Activated T-cell treated with anti-CD3 and anti-CD28 coated beads, Interleukin-2, amount 50 U/mL, for 24 hours (primary cell): ENCODE results near the gene RTN4RL1.

ENCODE experiments used
- DNase-seq: peaks from one replicate; pipeline ENCODE4 v3.0.0-alpha.2; 2020
- H3K27ac Mint-ChIP-seq: 2 replicates; pipeline ENCODE4 v1.8.0; 2020; ENCODE audit warnings: mild to moderate bottlenecking, mixed read lengths
- H3K27me3 Mint-ChIP-seq: 2 replicates; pipeline ENCODE4 v1.8.0; 2020; ENCODE audit warnings: mixed read lengths
- H3K36me3 Mint-ChIP-seq: 2 replicates; pipeline ENCODE4 v1.8.0; 2020; ENCODE audit warnings: low read depth, mixed read lengths
- H3K4me1 Mint-ChIP-seq: 2 replicates; pipeline ENCODE4 v1.8.0; 2020; ENCODE audit warnings: low read depth, mixed read lengths
- H3K4me3 Mint-ChIP-seq: 2 replicates; pipeline ENCODE4 v1.8.0; 2020; ENCODE audit warnings: mild to moderate bottlenecking, moderate library complexity, mixed read lengths
- H3K9me3 Mint-ChIP-seq: 2 replicates; pipeline ENCODE4 v1.8.0; 2020; ENCODE audit warnings: mixed read lengths

Gene RTN4RL1

GRCh38 chr17:2054512-2055291 lies 29.6 kb upstream of the RTN4RL1 start, which contains the start of gene HIC1:
HIC1 (plus strand) TSS chr17:2055103; CDS start chr17:2056691, 1,588 bp downstream.
- H3K4me1 Mint-ChIP-seq = peaks cover 33% of the 10 kb centered on the region
- peaks cover 13% of the 10 kb centered on the region for H3K36me3 Mint-ChIP-seq
- H3K4me3 Mint-ChIP-seq = peak within 1 kb of the TSS; percentile 73
- peak within 1 kb of the TSS; percentile 63 for H3K27ac Mint-ChIP-seq
- H3K9me3 Mint-ChIP-seq = no peaks in the 10 kb centered on the region
- peaks cover 17% of the 10 kb centered on the region for H3K27me3 Mint-ChIP-seq
- peak; percentile 89 for DNase-seq

DNA sequence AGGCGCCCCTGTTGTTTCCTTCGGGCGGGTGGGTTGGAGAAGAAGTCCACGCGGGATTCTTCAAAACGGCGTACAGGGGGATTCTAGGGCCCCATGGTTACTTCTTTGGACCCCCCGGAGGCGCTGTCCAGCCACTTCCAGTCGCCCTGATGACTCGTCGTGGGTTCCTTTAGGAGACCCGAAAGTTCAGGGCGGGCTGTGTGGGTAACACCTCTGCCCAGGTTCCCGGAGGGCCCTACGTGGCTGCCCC lies 29.1 kb upstream of the RTN4RL1 start:
- no peak for DNase-seq
- Mint-ChIP-seq H3K36me3 (peaks cover 8% of the 10 kb centered on the region), H3K9me3 (no peaks in the 10 kb centered on the region), H3K27me3 (peaks cover 14% of the 10 kb centered on the region), H3K4me1 (peaks cover 32% of the 10 kb centered on the region), H3K4me3 (peak overlapping the region; percentile 73), H3K27ac (peak overlapping the region; percentile 63)

- Mint-ChIP-seq H3K9me3 (no peaks in the 10 kb centered on the region), H3K27ac (peak overlapping the region; percentile 75), H3K4me3 (peak overlapping the region; percentile 73), H3K27me3 (peaks cover 16% of the 10 kb centered on the region), H3K4me1 (peaks cover 37% of the 10 kb centered on the region), H3K36me3 (peaks cover 8% of the 10 kb centered on the region)
- DNase-seq = peak; percentile 85
Measured at GRCh38 chr17:2053380-2054261, 28.5 kb upstream of the RTN4RL1 start.

GRCh38 chr17:2051933-2052559 lies 26.9 kb upstream of the RTN4RL1 start:
- Mint-ChIP-seq H3K27me3 (peaks cover 17% of the 10 kb centered on the region), H3K9me3 (no peaks in the 10 kb centered on the region), H3K4me3 (no peak overlapping the region), H3K27ac (no peak overlapping the region), H3K36me3 (peaks cover 3% of the 10 kb centered on the region), H3K4me1 (peaks cover 35% of the 10 kb centered on the region)
- DNase-seq = no peak

DNA sequence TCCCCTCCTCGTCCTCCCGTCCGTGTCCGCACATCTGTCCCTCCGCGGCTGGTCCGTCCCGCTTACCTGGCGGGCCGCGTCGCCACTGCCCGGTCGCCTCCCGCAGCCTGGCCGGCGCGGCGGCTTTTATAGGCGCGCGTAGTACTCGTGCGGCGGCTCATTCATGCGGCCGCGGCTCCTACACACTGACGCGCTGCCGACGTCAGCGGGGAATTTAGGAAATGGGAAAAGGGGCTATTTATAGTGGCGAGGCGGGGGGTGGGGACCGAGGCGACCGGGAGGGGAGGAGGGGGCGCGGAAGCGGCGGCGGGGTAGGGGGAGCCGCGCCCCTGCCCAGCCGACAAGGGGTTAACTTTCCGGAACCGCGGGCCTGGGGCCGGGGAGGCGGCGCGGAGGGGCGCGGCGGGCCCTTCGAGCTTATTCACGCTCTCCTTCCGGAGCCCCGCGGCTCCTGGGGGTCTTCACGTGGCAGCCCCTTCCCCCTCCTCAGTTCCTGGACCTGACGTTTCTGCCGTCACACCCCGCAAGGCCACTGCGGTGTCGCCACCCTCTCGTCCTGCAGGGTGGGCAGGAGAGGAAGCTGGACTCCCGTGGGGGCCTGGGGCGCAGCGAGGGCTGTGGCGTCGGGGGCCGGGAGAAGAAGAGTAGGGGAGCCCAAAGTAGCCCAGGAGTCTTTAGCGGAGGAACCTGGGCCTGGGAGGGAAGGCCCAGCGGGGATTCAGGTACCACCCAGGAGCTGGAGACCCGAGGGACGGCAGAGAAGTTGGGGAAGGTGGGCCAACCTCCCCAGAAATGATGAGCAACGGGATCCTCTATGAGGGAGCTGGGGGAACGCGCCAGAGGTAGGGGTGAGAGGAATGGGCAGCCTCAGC lies 26.2 kb upstream of the RTN4RL1 start:
- DNase-seq = no peak
- Mint-ChIP-seq H3K4me3 (peak overlapping the region; percentile 50), H3K27ac (no peak overlapping the region), H3K36me3 (no peaks in the 10 kb centered on the region), H3K9me3 (no peaks in the 10 kb centered on the region), H3K27me3 (peaks cover 17% of the 10 kb centered on the region), H3K4me1 (peaks cover 33% of the 10 kb centered on the region)

DNA sequence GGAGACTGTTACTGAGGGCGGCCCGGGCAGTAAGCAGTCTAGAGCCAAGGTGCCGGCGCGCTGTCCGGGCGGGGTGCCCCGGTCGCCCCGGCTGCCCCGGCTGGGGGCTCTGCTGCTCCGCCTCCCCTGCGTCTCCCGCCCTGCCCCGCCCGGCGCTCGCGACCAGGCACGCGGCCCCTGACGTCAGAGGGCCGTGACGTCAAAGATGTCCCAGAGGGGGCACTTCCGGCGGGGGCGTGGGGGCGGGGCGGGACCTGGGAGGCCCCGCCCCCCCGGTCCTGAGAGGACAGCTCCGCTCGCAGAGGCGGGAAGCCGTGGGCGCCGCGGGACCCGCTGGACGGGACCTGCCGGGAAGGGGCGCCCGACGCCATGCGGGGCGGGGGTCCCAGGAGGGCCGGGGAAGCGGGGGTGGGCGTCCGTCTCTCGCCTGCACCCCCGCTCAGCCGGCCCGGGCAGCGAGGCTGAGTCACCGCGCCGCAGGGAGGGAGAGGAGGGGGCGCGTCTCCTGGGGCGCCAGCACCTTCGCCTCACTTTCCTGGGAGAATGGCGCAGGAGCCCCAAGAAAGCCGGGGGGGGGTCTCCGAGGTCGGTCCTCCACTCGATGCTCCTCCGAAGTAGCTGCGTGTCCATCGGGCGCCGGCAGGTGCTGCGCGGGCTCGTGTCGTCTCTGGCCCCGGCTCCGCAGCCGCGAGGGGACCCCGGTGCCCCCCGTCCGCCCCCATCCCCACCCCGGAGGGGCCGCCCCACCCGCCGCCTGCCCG lies 25.3 kb upstream of the RTN4RL1 start:
- peak; percentile 86 for DNase-seq
- Mint-ChIP-seq H3K4me1 (peaks cover 33% of the 10 kb centered on the region), H3K4me3 (no peak overlapping the region), H3K36me3 (no peaks in the 10 kb centered on the region), H3K27me3 (peaks cover 17% of the 10 kb centered on the region), H3K9me3 (no peaks in the 10 kb centered on the region), H3K27ac (no peak overlapping the region)

- peaks cover 7% of the 10 kb centered on the region for H3K36me3 Mint-ChIP-seq
- DNase-seq = peak; percentile 92
- H3K4me3 Mint-ChIP-seq = peak overlapping the region; percentile 74
- H3K4me1 Mint-ChIP-seq = peaks cover 34% of the 10 kb centered on the region
- no peaks in the 10 kb centered on the region for H3K9me3 Mint-ChIP-seq
- H3K27me3 Mint-ChIP-seq = peaks cover 17% of the 10 kb centered on the region
- peak overlapping the region; percentile 69 for H3K27ac Mint-ChIP-seq
Measured at GRCh38 chr17:2049333-2050299, 24.5 kb upstream of the RTN4RL1 start.

DNA sequence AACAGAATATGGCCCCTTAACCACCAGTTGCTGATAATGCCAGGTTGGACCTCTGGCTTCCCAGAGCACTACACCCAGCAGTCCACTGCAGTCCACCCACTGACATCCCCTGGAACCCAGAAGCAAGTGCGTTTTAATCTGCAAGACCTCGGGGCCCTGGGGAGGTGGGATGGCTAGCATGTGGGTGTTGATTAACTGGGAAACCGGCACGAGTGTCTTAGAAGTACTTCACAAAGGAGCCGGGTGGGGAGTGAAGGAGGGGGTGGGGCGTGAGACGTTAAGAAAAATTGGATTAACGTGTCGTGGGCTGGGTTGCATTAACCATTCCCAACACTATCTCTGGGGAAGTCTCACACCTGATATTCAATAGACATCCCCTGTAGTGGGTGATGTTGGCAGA lies 23.7 kb upstream of the RTN4RL1 start:
- Mint-ChIP-seq H3K36me3 (peaks cover 13% of the 10 kb centered on the region), H3K4me3 (peak overlapping the region; percentile 74), H3K27ac (no peak overlapping the region), H3K9me3 (no peaks in the 10 kb centered on the region), H3K27me3 (peaks cover 17% of the 10 kb centered on the region), H3K4me1 (peaks cover 33% of the 10 kb centered on the region)
- no peak for DNase-seq

- Mint-ChIP-seq H3K9me3 (no peaks in the 10 kb centered on the region), H3K4me3 (no peak overlapping the region), H3K36me3 (peaks cover 25% of the 10 kb centered on the region), H3K27ac (no peak overlapping the region), H3K4me1 (peaks cover 37% of the 10 kb centered on the region), H3K27me3 (peaks cover 12% of the 10 kb centered on the region)
- no peak for DNase-seq
Measured at GRCh38 chr17:2047590-2047989, 22.5 kb upstream of the RTN4RL1 start.

DNA sequence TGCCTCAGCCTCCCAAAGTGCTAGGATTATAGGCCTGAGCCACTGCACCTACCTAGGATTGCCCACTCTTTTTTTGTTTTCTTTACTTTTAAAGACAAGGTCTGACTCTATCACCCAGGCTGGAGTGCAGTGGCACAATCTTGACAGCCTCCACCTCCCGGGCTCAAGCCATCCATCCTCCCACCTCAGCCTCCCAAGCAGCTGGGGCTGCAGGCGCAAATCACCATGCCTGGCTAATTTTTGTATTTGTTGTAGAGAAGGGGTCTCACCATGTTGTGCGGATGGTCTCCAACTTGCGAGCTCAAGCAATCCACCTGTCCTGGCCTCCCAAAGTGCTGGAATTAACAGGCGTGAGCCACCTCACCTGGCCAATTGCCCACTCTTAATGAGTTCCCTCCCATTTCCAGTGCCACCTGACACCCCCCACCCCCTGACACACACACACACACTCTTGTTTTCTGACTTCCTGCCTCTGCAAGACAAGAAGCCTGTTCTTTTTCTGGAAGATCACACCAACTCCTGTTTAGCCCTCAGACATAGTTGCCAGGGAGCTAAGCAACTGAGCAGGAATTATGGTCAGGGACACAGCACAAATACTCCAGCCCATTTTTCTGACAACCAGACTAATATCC lies 19.2 kb upstream of the RTN4RL1 start:
- H3K27me3 Mint-ChIP-seq = peaks cover 3% of the 10 kb centered on the region
- H3K4me1 Mint-ChIP-seq = peaks cover 36% of the 10 kb centered on the region
- H3K4me3 Mint-ChIP-seq = no peak overlapping the region
- H3K36me3 Mint-ChIP-seq = peaks cover 46% of the 10 kb centered on the region
- H3K27ac Mint-ChIP-seq = peak overlapping the region; percentile 74
- H3K9me3 Mint-ChIP-seq = no peaks in the 10 kb centered on the region
- DNase-seq = no peak

- H3K27ac Mint-ChIP-seq = peak overlapping the region; percentile 96
- peaks cover 46% of the 10 kb centered on the region for H3K36me3 Mint-ChIP-seq
- H3K9me3 Mint-ChIP-seq = no peaks in the 10 kb centered on the region
- DNase-seq = no peak
- peaks cover 3% of the 10 kb centered on the region for H3K27me3 Mint-ChIP-seq
- peak overlapping the region; percentile 88 for H3K4me3 Mint-ChIP-seq
- H3K4me1 Mint-ChIP-seq = peaks cover 30% of the 10 kb centered on the region
Measured at GRCh38 chr17:2043785-2044184, 18.7 kb upstream of the RTN4RL1 start.

DNA sequence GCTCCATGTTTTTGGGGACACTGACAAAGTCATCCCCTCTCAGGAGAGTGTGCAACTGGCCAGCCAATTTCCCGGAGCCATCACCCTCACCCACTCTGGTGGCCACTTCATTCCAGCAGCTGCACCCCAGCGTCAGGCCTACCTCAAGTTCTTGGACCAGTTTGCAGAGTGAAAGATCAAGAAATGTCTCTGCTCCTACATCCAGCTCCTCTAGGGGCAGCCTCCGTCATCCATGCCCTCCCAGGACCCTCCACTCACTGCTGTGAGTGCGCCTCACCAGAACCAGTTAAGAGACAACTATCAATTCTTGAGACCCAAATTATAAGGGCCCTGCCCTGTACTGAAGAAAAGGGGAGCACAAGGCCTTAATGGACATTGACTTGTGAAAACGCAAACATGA lies 17.8 kb upstream of the RTN4RL1 start:
- H3K36me3 Mint-ChIP-seq = peaks cover 54% of the 10 kb centered on the region
- no peaks in the 10 kb centered on the region for H3K27me3 Mint-ChIP-seq
- peak overlapping the region; percentile 88 for H3K4me3 Mint-ChIP-seq
- DNase-seq = no peak
- H3K4me1 Mint-ChIP-seq = peaks cover 27% of the 10 kb centered on the region
- no peaks in the 10 kb centered on the region for H3K9me3 Mint-ChIP-seq
- H3K27ac Mint-ChIP-seq = peak overlapping the region; percentile 96
